SK-N-MC (cell line): Measurements from ENCODE around the gene DDX17.

Source experiments
- DNase-seq: peaks from one replicate; pipeline ENCODE4 v3.0.0-alpha.2; 2011; ENCODE audit warnings: low read depth, low spot score
- H3K27ac ChIP-seq: fragments of 200-600 bp; sonication (generic); 2 replicates; pipeline ENCODE4 v1.5.1; 2016; ENCODE audit warnings: mixed run types
- H3K36me3 ChIP-seq: fragments of 200-600 bp; sonication (generic); 2 replicates; pipeline ENCODE4 v1.6.1; 2017; ENCODE audit warnings: antibody characterized with exemption, low read length, mixed read lengths; ENCODE audit not compliant: insufficient read depth
- H3K4me3 ChIP-seq: fragments of 200-600 bp; sonication (generic); 2 replicates; pipeline ENCODE4 v1.5.1; 2016
- H3K9ac ChIP-seq: fragments of 200-600 bp; sonication (generic); 2 replicates; pipeline ENCODE4 v1.8.0; 2017; ENCODE audit warnings: mixed run types, mixed read lengths; ENCODE audit not compliant: insufficient read length
- H3K9me3 ChIP-seq: fragments of 200-600 bp; sonication (generic); 2 replicates; pipeline ENCODE4 v1.6.1; 2017; ENCODE audit warnings: low read depth, mild to moderate bottlenecking, antibody characterized with exemption, low read length, moderate library complexity, mixed read lengths
- EZH2 ChIP-seq: fragments of 200-600 bp; sonication (generic); IDR thresholded peaks from one replicate; pipeline ENCODE4 v1.6.1; 2017; ENCODE audit warnings: antibody characterized with exemption
- FOXP2 ChIP-seq: optimal IDR thresholded peaks from 2 replicates; pipeline ENCODE3; 2011; ENCODE audit warnings: mild to moderate bottlenecking, moderate library complexity; ENCODE audit not compliant: insufficient read depth; ENCODE audit errors: extremely low read length, control extremely low read depth
- POLR2AphosphoS5 ChIP-seq: IDR thresholded peaks from 2 replicates; pipeline ENCODE4 v1.6.1; 2012; ENCODE audit warnings: mild to moderate bottlenecking, low read depth, low read length, borderline replicate concordance

The DDX17 gene

GRCh38 chr22:38435010-38435409, 71.1 kb downstream of the DDX17 start:
- no peak for DNase-seq
- Histone ChIP-seq H3K27ac (no peak overlapping the region), H3K4me3 (no peak overlapping the region), H3K36me3 (no peaks in the 10 kb centered on the region), H3K9ac (no peak overlapping the region), H3K9me3 (no peaks in the 10 kb centered on the region)
- TF ChIP-seq EZH2 = no peak

GRCh38 chr22:38433871-38434270, 72.2 kb downstream of the DDX17 start:
- no peak for DNase-seq

More at GRCh38 chr22:38433871-38434270, 72.2 kb downstream of the DDX17 start:
- TF ChIP-seq FOXP2 = no peak
- no peak for TF ChIP-seq POLR2AphosphoS5
- TF ChIP-seq EZH2 = no peak
- H3K27ac ChIP-seq = no peak overlapping the region
- no peak overlapping the region for H3K9ac ChIP-seq
- H3K4me3 ChIP-seq = no peak overlapping the region
- no peaks in the 10 kb centered on the region for H3K36me3 ChIP-seq
- H3K9me3 ChIP-seq = no peaks in the 10 kb centered on the region
